Muscle of arm (tissue), 12 donors: ENCODE data around the gene SUB1. TPM values are rescaled to one million over a fixed set of nuclear protein-coding genes. Genes with fewer than 3 reads are reported as not detected.
A peak's percentile ranks its signal among the peaks of the same experiment; 100 is the strongest.

Experiments
- DNase-seq: peaks from one replicate; pipeline ENCODE4 v3.0.0-alpha.2; 2013
- polyA plus RNA-seq, 12 donors: library from polyadenylated mRNA; unstranded; fragments of 120-200 nt; gene quantifications; one replicate each; pipeline ENCODE4 v1.2.1, GENCODE V29; 2013; ENCODE audit not compliant: insufficient read length in 12 of 12

The SUB1 gene
- polyA plus RNA-seq, 12 donors, result 234 to 383 (median 317) TPM; not detected in 1

GRCh38 chr5:32639943-32640342 is 54.6 kb downstream of the SUB1 start:
- DNase-seq, result no peak

GRCh38 chr5:32642276-32643002 is 57.1 kb downstream of the SUB1 start:
- no peak for DNase-seq

- DNase-seq, result no peak
These were observed 59.9 kb downstream of the SUB1 start for GRCh38 chr5:32645246-32645645.

- DNase-seq, result peak; percentile 73
These were observed 61.0 kb downstream of the SUB1 start for GRCh38 chr5:32646061-32646969.

GRCh38 chr5:32651088-32651487 is 65.7 kb downstream of the SUB1 start:
- DNase-seq, result no peak

GRCh38 chr5:32651638-32652037 is 66.3 kb downstream of the SUB1 start:
- DNase-seq, result no peak

Other genes starting within 250 kb of the SUB1 start
- 100 to 1,000 TPM in 2 of 12 donors, 10 to 100 TPM in 10; 76.0 to 181 (median 90.6) TPM for gene ZFR, start 140.8 kb upstream of the SUB1 start, polyA plus RNA-seq
- gene NPR3, start 125.8 kb downstream of the SUB1 start, polyA plus RNA-seq, result 10 to 100 TPM in 11 of 12 donors, not detected in 1; 11.8 to 34.5 (median 20.2) TPM